HL-60 (cell line): ENCODE results near the gene CSF2RB.

Experiments used
- DNase-seq, 2 experiments: peaks; one replicate each; pipeline ENCODE4 v3.0.0-alpha.2; 2010 to 2020; ENCODE audit warnings: low read depth in 1 of 2, low spot score in 1 of 2
- H3K27ac ChIP-seq: fragments of 250-450 bp; sonication (Bioruptor Pico); replicated peaks from 2 replicates; pipeline ENCODE4 v1.5.1; 2020; ENCODE audit warnings: mild to moderate bottlenecking, moderate library complexity
- H3K27me3 ChIP-seq: fragments of 250-450 bp; sonication (Bioruptor Pico); 2 replicates; pipeline ENCODE4 v1.5.1; 2021; ENCODE audit warnings: mild to moderate bottlenecking, moderate library complexity; ENCODE audit not compliant: insufficient read depth, poor library complexity, severe bottlenecking
- H3K4me3 ChIP-seq: replicated peaks from 2 replicates; pipeline ENCODE4 v1.5.1; 2011; ENCODE audit warnings: mild to moderate bottlenecking, control low read depth, low read length; ENCODE audit not compliant: insufficient read depth
- CTCF ChIP-seq: IDR thresholded peaks from one replicate; pipeline ENCODE4 v1.5.1; 2011; ENCODE audit warnings: low read length, control low read depth, inconsistent platforms; ENCODE audit not compliant: insufficient read depth
- GABPA ChIP-seq: IDR thresholded peaks from 2 replicates; pipeline ENCODE4 v1.6.1; 2012; ENCODE audit warnings: low read depth
- POLR2AphosphoS5 ChIP-seq: IDR thresholded peaks from 2 replicates; pipeline ENCODE4 v1.6.1; 2012; ENCODE audit warnings: low read depth
- REST ChIP-seq: IDR thresholded peaks from 2 replicates; pipeline ENCODE4 v1.6.1; 2012; ENCODE audit warnings: low read depth; ENCODE audit not compliant: insufficient replicate concordance
- SPI1 ChIP-seq: IDR thresholded peaks from 2 replicates; pipeline ENCODE4 v1.6.1; 2012; ENCODE audit warnings: low read depth, mild to moderate bottlenecking, borderline replicate concordance

Gene CSF2RB

GRCh38 chr22:36894266-36894665 is 19.2 kb upstream of the CSF2RB start:
- no peak for TF ChIP-seq POLR2AphosphoS5
- no peak for TF ChIP-seq CTCF
- no peak for TF ChIP-seq SPI1
- no peak for TF ChIP-seq GABPA
- TF ChIP-seq REST: no peak
- Histone ChIP-seq H3K27ac (no peak overlapping the region), H3K4me3 (no peak overlapping the region), H3K27me3 (no peaks in the 10 kb centered on the region)
- DNase-seq: no peak

- DNase-seq: no peak
- H3K27ac ChIP-seq: peak overlapping the region; percentile 49
- TF ChIP-seq REST: no peak
- TF ChIP-seq CTCF: no peak
- no peak for TF ChIP-seq POLR2AphosphoS5
- TF ChIP-seq SPI1: no peak
- no peak for TF ChIP-seq GABPA
- no peak overlapping the region for H3K4me3 ChIP-seq
- no peaks in the 10 kb centered on the region for H3K27me3 ChIP-seq
These were observed 15.8 kb upstream of the CSF2RB start for GRCh38 chr22:36897611-36898010.

GRCh38 chr22:36898690-36899089 is 14.7 kb upstream of the CSF2RB start:
- TF ChIP-seq GABPA (no peak), POLR2AphosphoS5 (no peak), CTCF (no peak), SPI1 (no peak), REST (no peak)

More at GRCh38 chr22:36898690-36899089, 14.7 kb upstream of the CSF2RB start:
- no peak for DNase-seq
- H3K27me3 ChIP-seq: no peaks in the 10 kb centered on the region
- H3K4me3 ChIP-seq: no peak overlapping the region
- no peak overlapping the region for H3K27ac ChIP-seq
